HG02870 (cell line): ENCODE results near the gene ANKRD45.
"Not testable (repeated sequence)": the region's sequence is repeated elsewhere in the genome, so short reads cannot be mapped to it uniquely, and the experiment has no call there.

Experiments
- ATAC-seq: cut with Tn5 transposase; IDR thresholded peaks from one replicate; pipeline ENCODE4 v1.9.1; 2021; ENCODE audit warnings: mild to moderate bottlenecking, moderate library complexity; ENCODE audit not compliant: unreplicated experiment

ANKRD45 gene

GRCh38 chr1:173573596-173573995 is 96.1 kb downstream of the ANKRD45 start:
- ATAC-seq: no peak

GRCh38 chr1:173572201-173572873 is 97.3 kb downstream of the ANKRD45 start:
- ATAC-seq: no peak

DNA sequence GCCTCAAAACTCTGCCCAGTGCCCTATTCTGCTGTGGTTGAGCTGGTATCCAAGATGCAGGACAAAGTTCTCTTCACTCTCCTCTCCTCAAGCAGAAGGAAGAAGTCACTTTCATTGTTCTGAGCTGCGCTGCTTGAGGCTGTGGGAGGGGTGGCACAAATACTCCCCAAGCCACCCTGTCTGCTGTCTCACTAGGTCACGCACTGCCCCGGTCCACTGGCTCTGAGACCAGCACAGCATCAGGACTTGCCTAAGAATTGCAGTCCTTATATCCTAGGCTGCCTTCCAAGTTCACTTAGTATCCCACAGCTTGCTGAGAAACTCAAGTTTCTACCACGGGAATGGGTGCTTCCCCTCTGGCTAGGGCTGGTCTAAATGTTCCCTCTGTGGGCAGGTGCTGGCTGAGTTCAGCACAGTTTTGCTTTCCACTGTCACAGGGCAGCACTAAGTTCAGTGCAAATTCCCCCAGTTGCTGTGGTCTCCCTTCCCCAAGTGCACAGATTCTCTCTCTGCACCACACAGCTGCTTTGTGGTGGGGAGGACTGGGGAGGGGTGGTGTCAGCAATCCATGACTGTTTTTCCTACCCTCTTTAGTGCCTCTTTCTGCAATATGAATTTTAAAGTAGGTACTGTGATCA is 99.2 kb downstream of the ANKRD45 start:
- peak; percentile 92 for ATAC-seq

GRCh38 chr1:173568483-173568882 is 101.2 kb downstream of the ANKRD45 start:
- no peak for ATAC-seq

GRCh38 chr1:173563846-173564245 is 105.8 kb downstream of the ANKRD45 start:
- ATAC-seq: not testable (repeated sequence)

DNA sequence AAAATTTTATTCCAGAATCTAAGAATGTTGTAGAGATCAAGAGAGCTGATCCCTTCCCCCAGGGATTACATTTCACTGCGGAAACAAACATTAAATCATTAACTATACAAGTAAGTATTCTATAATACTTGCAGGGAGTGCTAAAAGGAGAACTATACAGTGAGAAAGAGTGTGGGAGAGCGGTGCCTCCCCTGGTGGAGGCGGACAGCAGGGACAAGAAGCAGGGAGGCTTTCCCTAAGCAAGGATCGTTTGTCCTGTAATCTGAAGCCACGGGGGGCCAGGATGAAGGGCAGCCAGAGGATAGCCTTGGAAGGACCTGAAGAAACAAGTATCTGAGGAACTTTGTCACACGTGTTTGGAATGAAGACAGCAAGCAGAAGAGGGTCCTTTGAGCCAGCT is 106.8 kb downstream of the ANKRD45 start:
- no peak for ATAC-seq

DNA sequence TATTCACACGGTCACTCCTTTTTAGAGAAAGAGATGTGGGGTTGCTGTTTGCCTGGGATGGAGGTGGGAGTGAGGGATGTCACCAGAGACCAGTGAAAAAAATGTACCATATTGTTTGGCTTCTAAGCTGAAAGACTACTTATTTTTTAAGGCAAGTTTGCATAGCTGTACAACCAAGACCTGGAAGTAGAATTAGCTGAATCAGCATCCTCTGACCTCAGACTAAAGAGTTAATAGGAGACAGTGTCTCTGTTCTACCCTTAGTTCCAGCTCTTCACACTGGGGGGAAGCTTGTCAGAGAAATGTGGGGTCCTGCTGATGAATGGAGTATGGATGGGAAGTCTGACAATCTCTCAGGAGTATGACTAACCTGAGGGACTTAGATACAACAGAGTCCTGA is 108.4 kb downstream of the ANKRD45 start:
- no peak for ATAC-seq

DNA sequence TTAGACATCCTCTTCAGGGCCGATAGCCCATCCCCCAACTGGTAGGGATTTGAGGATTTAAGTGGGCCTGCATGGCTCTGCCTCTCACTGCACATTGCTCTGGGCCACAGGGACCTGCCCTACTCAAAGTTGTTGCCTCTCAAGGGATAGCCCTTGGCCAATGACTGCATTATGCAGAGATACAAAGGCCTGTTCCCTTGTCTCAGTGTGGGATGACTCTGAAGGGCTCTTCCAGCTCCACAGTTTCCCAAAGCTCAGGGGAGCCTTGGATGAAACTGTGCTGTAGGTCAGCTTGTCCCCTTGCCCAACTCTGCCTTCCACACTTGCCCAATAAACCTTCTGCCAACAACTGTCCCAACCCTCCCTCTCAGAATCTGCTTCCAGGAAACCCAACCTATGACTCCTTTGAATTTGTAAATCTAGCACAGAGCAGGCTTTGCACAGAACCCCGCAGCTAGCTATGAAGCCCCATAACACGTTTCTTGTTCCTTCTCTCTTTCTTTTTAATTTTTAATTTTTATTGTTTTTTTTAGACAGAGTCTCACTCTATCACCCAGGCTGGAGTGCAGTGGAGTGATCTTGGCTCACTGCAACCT is 109.3 kb downstream of the ANKRD45 start:
- no peak for ATAC-seq
